ENCODE results near the gene KRTAP12-1.

GRCh38 chr21:44687671-44688070, 5.7 kb upstream of the KRTAP12-1 start:
- no peak for TF ChIP-seq CTCF (conservative IDR thresholded peaks at IDR 0.05; ENCODE audit: low read length)
- TF ChIP-seq EZH2phosphoT487 (IDR thresholded peaks at IDR 0.05; ENCODE audit: borderline replicate concordance) = no peak
